ENCODE data around the gene BDH1.
A peak's percentile ranks its signal among the peaks of the same experiment; 100 is the strongest.

The BDH1 gene

GRCh38 chr3:197511853-197512635 lies 43.7 kb downstream of the BDH1 start:
- DNase-seq (ENCODE audit: low read depth, low spot score) = no peak
- H3K4me3 ChIP-seq (ENCODE audit: low read length) = no peak overlapping the region

GRCh38 chr3:197511130-197511529 lies 44.6 kb downstream of the BDH1 start:
- no peak overlapping the region for H3K4me3 ChIP-seq (ENCODE audit: low read length)
- no peak for DNase-seq (ENCODE audit: low read depth, low spot score)

- no peak overlapping the region for H3K4me3 ChIP-seq (ENCODE audit: low read length)
- DNase-seq (ENCODE audit: low read depth, low spot score) = no peak
These were observed 45.1 kb downstream of the BDH1 start for GRCh38 chr3:197510642-197511018.

GRCh38 chr3:197508924-197509775 lies 46.6 kb downstream of the BDH1 start:
- no peak overlapping the region for H3K4me3 ChIP-seq (ENCODE audit: low read length)
- no peak for DNase-seq (ENCODE audit: low read depth, low spot score)

GRCh38 chr3:197508461-197508860 lies 47.3 kb downstream of the BDH1 start:
- no peak overlapping the region for H3K4me3 ChIP-seq (ENCODE audit: low read length)
- no peak for DNase-seq (ENCODE audit: low read depth, low spot score)

GRCh38 chr3:197508051-197508451 lies 47.7 kb downstream of the BDH1 start:
- DNase-seq (ENCODE audit: low read depth, low spot score) = no peak

GRCh38 chr3:197507541-197507940 lies 48.2 kb downstream of the BDH1 start:
- DNase-seq (ENCODE audit: low read depth, low spot score) = no peak
- H3K4me3 ChIP-seq (ENCODE audit: low read length) = no peak overlapping the region

More at GRCh38 chr3:197508051-197508451, 47.7 kb downstream of the BDH1 start:
- no peak overlapping the region for H3K4me3 ChIP-seq (ENCODE audit: low read length)

GRCh38 chr3:197507081-197507480 lies 48.7 kb downstream of the BDH1 start:
- no peak overlapping the region for H3K4me3 ChIP-seq (ENCODE audit: low read length)
- DNase-seq (ENCODE audit: low read depth, low spot score) = no peak

- DNase-seq (ENCODE audit: low read depth, low spot score) = no peak
- no peak overlapping the region for H3K4me3 ChIP-seq (ENCODE audit: low read length)
These were observed 49.8 kb downstream of the BDH1 start for GRCh38 chr3:197505796-197506548.

- DNase-seq (ENCODE audit: low read depth, low spot score) = no peak
- no peak overlapping the region for H3K4me3 ChIP-seq (ENCODE audit: low read length)
These were observed 51.1 kb downstream of the BDH1 start for GRCh38 chr3:197504641-197505121.

GRCh38 chr3:197504229-197504628 lies 51.5 kb downstream of the BDH1 start:
- DNase-seq (ENCODE audit: low read depth, low spot score) = no peak
- H3K4me3 ChIP-seq (ENCODE audit: low read length) = no peak overlapping the region

GRCh38 chr3:197503652-197504051 lies 52.1 kb downstream of the BDH1 start:
- H3K4me3 ChIP-seq (ENCODE audit: low read length) = no peak overlapping the region
- no peak for DNase-seq (ENCODE audit: low read depth, low spot score)

GRCh38 chr3:197501879-197502620 lies 53.7 kb downstream of the BDH1 start:
- no peak overlapping the region for H3K4me3 ChIP-seq (ENCODE audit: low read length)

GRCh38 chr3:197501496-197501878 lies 54.3 kb downstream of the BDH1 start:
- no peak overlapping the region for H3K4me3 ChIP-seq (ENCODE audit: low read length)
- DNase-seq (ENCODE audit: low read depth, low spot score) = peak; percentile 19

More at GRCh38 chr3:197501879-197502620, 53.7 kb downstream of the BDH1 start:
- peak; percentile 20 for DNase-seq (ENCODE audit: low read depth, low spot score)

- H3K4me3 ChIP-seq (ENCODE audit: low read length) = no peak overlapping the region
- DNase-seq (ENCODE audit: low read depth, low spot score) = no peak
These were observed 55.0 kb downstream of the BDH1 start for GRCh38 chr3:197500812-197501211.

- no peak overlapping the region for H3K4me3 ChIP-seq (ENCODE audit: low read length)
- DNase-seq (ENCODE audit: low read depth, low spot score) = no peak
These were observed 56.3 kb downstream of the BDH1 start for GRCh38 chr3:197499427-197499826.

GRCh38 chr3:197498499-197499241 lies 57.1 kb downstream of the BDH1 start:
- no peak overlapping the region for H3K4me3 ChIP-seq (ENCODE audit: low read length)
- no peak for DNase-seq (ENCODE audit: low read depth, low spot score)

GRCh38 chr3:197496746-197497125 lies 59.0 kb downstream of the BDH1 start:
- no peak for DNase-seq (ENCODE audit: low read depth, low spot score)
- no peak overlapping the region for H3K4me3 ChIP-seq (ENCODE audit: low read length)

Data from Jurkat, Clone E6-1 (cell line).